Adrenal gland (tissue), 12 donors: ENCODE results near the gene VPS72. TPM values are rescaled to one million over a fixed set of nuclear protein-coding genes. Genes with fewer than 3 reads are reported as not detected.

ENCODE experiments used
- DNase-seq, 7 donors: peaks; one replicate each; pipeline ENCODE4 v3.0.0-alpha.2; 2019 to 2020
- H3K27ac ChIP-seq, 5 donors: fragments of 200-600 bp; sonication (generic) in 4 of 5; 1 replicate in 3 of 5; 2 replicates in 2 of 5; pipeline versions ENCODE4 v1.5.1 to v1.8.0; 2016 to 2020; ENCODE audit warnings: mild to moderate bottlenecking in 1 of 5
- H3K27me3 ChIP-seq: fragments of 200-600 bp; 2 replicates; pipeline ENCODE4 v1.8.0; 2021
- H3K36me3 ChIP-seq, 2 donors: fragments of 200-600 bp; replicated peaks in 1 of 2; 1 replicate in 1 of 2; 2 replicates in 1 of 2; pipeline versions ENCODE4 v1.5.1 to v1.8.0; 2018 to 2022
- H3K4me1 ChIP-seq, 2 donors: fragments of 200-600 bp; replicated peaks in 1 of 2; 1 replicate in 1 of 2; 2 replicates in 1 of 2; pipeline versions ENCODE4 v1.5.1 to v1.8.0; 2018 to 2021
- H3K4me3 ChIP-seq, 4 donors: fragments of 200-600 bp; sonication (generic) in 3 of 4; one replicate each; pipeline ENCODE4 v1.5.1; 2016 to 2018
- H3K9me3 ChIP-seq, 3 donors: fragments of 200-600 bp; sonication (generic) in 1 of 3; replicated peaks in 1 of 3; 1 replicate in 2 of 3; 2 replicates in 1 of 3; pipeline versions ENCODE4 v1.5.1 to v1.8.0; 2016 to 2021
- POLR2A ChIP-seq, 2 donors: fragments of 450-650 bp; IDR thresholded peaks; one replicate each; pipeline ENCODE4 v1.6.1; 2017; ENCODE audit warnings: antibody characterized with exemption in 2 of 2, mild to moderate bottlenecking in 2 of 2, moderate library complexity in 1 of 2
- WGBS, 4 donors: extraction: QIAGEN DNeasy Blood & Tissue Kit in 2 of 4; methylation state at CpG; one replicate each; pipeline versions ENCODE4 v1.1.5 to v1.1.7; 2013 to 2017; 5-methylcytosine and 5-hydroxymethylcytosine counted together
- intact Hi-C, 2 donors: fragments of 100-400 bp; cut with DNase I; formaldehyde crosslinking; loops; one replicate each; pipeline versions ENCODE4 v1.14.1 to v1.15.0; 2022 to 2023
- polyA plus RNA-seq, 3 donors: library from polyadenylated mRNA; stranded (reverse); fragments of 200-250 nt in 2 of 3; fragments of 350-450 nt in 1 of 3; fragmentation: Illumina TruSeq in 1 of 3; extraction: RNeasy Lipid Tissue Mini Kit (QIAGEN cat#74804) in 1 of 3; gene quantifications; one replicate each; pipeline ENCODE4 v1.2.3, GENCODE V29; 2013 to 2014
- total RNA-seq, 9 donors: library from RNA; depleted of rRNA in 4 of 9; stranded (reverse); fragments of >200 nt in 4 of 9; fragments of 120-200 nt in 1 of 9; fragmentation: NEBNext Ultra II Directional in 1 of 9; extraction: Animal tissue kit (Norgen Biotek cat#: 25700) in 1 of 9; gene quantifications; one replicate each; pipeline versions ENCODE4 v1.1.0 to v1.2.4, GENCODE V29; 2013 to 2023
- TF ChIP-seq, protein P1 (sequence below), 6 experiments: fragments of 450-650 bp in 4 of 6; fragments of 200-600 bp in 2 of 6; sonication (generic) in 1 of 6; IDR thresholded peaks; 1 replicate in 5 of 6; 2 replicates in 1 of 6; pipeline versions ENCODE4 v1.5.1 to v1.8.0; 2016 to 2021; ENCODE audit warnings: antibody characterized with exemption in 6 of 6, mild to moderate bottlenecking in 2 of 6, moderate library complexity in 1 of 6
- donor health status: healthy with polysubstance abuse.
- donor health status: Bipolar disorder and iron deficiency.
- donor health status: DM: yes; HTN: yes; CAD: no.
- donor health status: DM: no; HTN: no; CAD: no.
- donor health status: DM: no; HTN: no; CAD: no.
- donor health status: DM: yes; HTN: yes; CAD: no.

VPS72 gene
- total and polyA plus RNA-seq, 12 donors: 30.0 to 57.1 (median 39.2) TPM

DNA sequence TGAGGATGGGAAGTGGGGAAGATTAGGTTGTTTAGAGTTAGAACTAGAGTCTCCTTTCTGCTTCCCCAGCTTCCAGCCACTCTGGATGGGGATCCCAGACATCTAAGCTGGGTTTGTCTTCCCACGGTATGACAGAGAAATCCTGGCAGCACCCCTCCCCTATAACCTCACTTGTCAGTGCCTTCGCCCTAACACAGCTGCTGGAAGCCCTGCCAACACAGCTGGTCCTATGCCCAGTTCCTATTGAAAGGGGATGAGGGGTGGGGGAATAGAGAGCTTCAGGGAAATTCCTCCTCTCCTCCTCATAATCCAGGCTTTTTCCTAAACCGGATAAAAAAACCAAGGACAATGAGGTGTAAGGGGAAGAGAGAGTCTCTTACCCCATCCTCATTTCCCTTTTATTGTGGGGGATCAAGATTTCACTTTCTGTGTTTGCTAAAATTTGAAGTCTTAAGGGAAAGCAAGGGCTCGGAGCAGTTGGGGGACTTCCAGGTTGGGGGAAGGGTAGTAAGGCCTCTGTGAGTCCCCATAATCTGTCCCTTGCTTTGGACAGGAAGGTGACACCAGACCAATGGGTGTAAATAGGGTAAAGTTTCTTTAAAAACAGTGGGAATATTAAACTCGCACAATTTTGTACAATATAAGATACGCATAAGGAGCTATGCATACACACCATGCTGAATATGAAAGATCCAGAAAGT, 14.8 kb downstream of the VPS72 start:
- Histone ChIP-seq H3K4me1 (no peaks in the 10 kb centered on the region), H3K36me3 (peaks cover 0 to 63% of the 10 kb centered on the region in 2 donors), H3K27ac (no peak overlapping the region), H3K4me3 (no peak overlapping the region), H3K9me3 (no peaks in the 10 kb centered on the region), H3K27me3 (no peaks in the 10 kb centered on the region)
- intact Hi-C loops: no loop called here
- no peak for TF ChIP-seq POLR2A (IDR thresholded peaks at IDR 0.05)
- TF ChIP-seq, protein P1, sequence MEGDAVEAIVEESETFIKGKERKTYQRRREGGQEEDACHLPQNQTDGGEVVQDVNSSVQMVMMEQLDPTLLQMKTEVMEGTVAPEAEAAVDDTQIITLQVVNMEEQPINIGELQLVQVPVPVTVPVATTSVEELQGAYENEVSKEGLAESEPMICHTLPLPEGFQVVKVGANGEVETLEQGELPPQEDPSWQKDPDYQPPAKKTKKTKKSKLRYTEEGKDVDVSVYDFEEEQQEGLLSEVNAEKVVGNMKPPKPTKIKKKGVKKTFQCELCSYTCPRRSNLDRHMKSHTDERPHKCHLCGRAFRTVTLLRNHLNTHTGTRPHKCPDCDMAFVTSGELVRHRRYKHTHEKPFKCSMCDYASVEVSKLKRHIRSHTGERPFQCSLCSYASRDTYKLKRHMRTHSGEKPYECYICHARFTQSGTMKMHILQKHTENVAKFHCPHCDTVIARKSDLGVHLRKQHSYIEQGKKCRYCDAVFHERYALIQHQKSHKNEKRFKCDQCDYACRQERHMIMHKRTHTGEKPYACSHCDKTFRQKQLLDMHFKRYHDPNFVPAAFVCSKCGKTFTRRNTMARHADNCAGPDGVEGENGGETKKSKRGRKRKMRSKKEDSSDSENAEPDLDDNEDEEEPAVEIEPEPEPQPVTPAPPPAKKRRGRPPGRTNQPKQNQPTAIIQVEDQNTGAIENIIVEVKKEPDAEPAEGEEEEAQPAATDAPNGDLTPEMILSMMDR (IDR thresholded peaks at IDR 0.05): no peak
- WGBS, 4 donors: 58 to 70% (median 69%) methylated on average over 6 of the region's 6 CpGs
- no peak for DNase-seq

GRCh38 chr1:151171190-151171589, 18.8 kb downstream of the VPS72 start:
- H3K4me3 ChIP-seq: no peak overlapping the region
- no peaks in the 10 kb centered on the region for H3K9me3 ChIP-seq
- TF ChIP-seq, protein P1 (IDR thresholded peaks at IDR 0.05): no peak
- no peak for TF ChIP-seq POLR2A (IDR thresholded peaks at IDR 0.05)
- H3K36me3 ChIP-seq: peaks cover 0 to 52% of the 10 kb centered on the region in 2 donors
- no peak overlapping the region for H3K27ac ChIP-seq
- no peaks in the 10 kb centered on the region for H3K27me3 ChIP-seq
- H3K4me1 ChIP-seq: peaks cover 6 to 10% of the 10 kb centered on the region in 2 donors
- intact Hi-C loops: no loop called here
- 68 to 98% (median 87%) methylated on average over 4 to 5 of the region's 5 CpGs for whole genome bisulfite sequencing, 4 donors
- no peak for DNase-seq

GRCh38 chr1:151167116-151167515, 22.9 kb downstream of the VPS72 start:
- Histone ChIP-seq H3K9me3 (no peaks in the 10 kb centered on the region), H3K4me3 (peak overlapping the region in 1 of 4 donors; percentile 75), H3K27ac (no peak overlapping the region), H3K4me1 (peaks cover 14 to 22% of the 10 kb centered on the region in 2 donors), H3K27me3 (no peaks in the 10 kb centered on the region), H3K36me3 (peaks cover 0 to 40% of the 10 kb centered on the region in 2 donors)
- no peak for DNase-seq
- WGBS, 4 donors: 81 to 89% (median 85%) methylated on average over 6 of the region's 6 CpGs
- intact Hi-C loops: no loop called here
- TF ChIP-seq POLR2A (IDR thresholded peaks at IDR 0.05): no peak
- TF ChIP-seq, protein P1 (IDR thresholded peaks at IDR 0.05): no peak

- Histone ChIP-seq H3K4me3 (peak overlapping the region; percentile 20 to 75 (median 69)), H3K36me3 (peaks cover 0 to 46% of the 10 kb centered on the region in 2 donors), H3K27me3 (no peaks in the 10 kb centered on the region), H3K27ac (peak overlapping the region in 4 of 5 donors; percentile 45 to 83 (median 74)), H3K9me3 (no peaks in the 10 kb centered on the region), H3K4me1 (peaks cover 14 to 22% of the 10 kb centered on the region in 2 donors)
- peak in 2 of 7 donors; percentile 29 to 40 for DNase-seq
- 2 to 5% (median 4%) methylated on average over 15 of the region's 15 CpGs for WGBS, 4 donors
- TF ChIP-seq POLR2A (IDR thresholded peaks at IDR 0.05): no peak
- TF ChIP-seq, protein P1 (IDR thresholded peaks at IDR 0.05): no peak
- intact Hi-C loops: no loop called here
These were observed 23.5 kb downstream of the VPS72 start for GRCh38 chr1:151166505-151166956.
